A673 (cell line): Measurements from ENCODE around the gene ZNF277. TPM values are rescaled to one million over a fixed set of nuclear protein-coding genes. Genes with fewer than 3 reads are reported as not detected.
"Not testable (repeated sequence)": the region's sequence is repeated elsewhere in the genome, so short reads cannot be mapped to it uniquely, and the experiment has no call there.

Experiments used
- BruUV-seq: library from RNA; stranded (reverse); fragments of 400-500 nt; replicated peaks from 2 replicates; lab custom pipeline; 2021; lab: Mats Ljungman, UMichigan
- CTCF ChIA-PET: fragments of 300-600 bp; sonication (Branson Sonifier 250); formaldehyde crosslinking; loops from one replicate; lab custom pipeline; 2022; ENCODE audit warnings: antibody characterized with exemption; lab: Charles Lee
- POLR2A ChIA-PET: fragments of 300-600 bp; sonication (Branson Sonifier 250); formaldehyde crosslinking; loops from one replicate; lab custom pipeline; 2022; ENCODE audit warnings: antibody characterized with exemption; ENCODE audit not compliant: low non-redundant PET; lab: Charles Lee
- DNase-seq: peaks from one replicate; pipeline ENCODE4 v3.0.0-alpha.2; 2015; ENCODE audit warnings: low spot score
- H3K27ac ChIP-seq: fragments of 200-600 bp; sonication (generic); 2 replicates; pipeline ENCODE4 v1.5.1; 2016; ENCODE audit warnings: mixed run types, low read depth, mild to moderate bottlenecking, mixed read lengths, antibody characterized with exemption, low read length; ENCODE audit not compliant: poor library complexity, severe bottlenecking
- H3K27me3 ChIP-seq: fragments of 200-600 bp; sonication (generic); replicated peaks from 2 replicates; pipeline ENCODE4 v1.6.1; 2017; ENCODE audit warnings: mixed run types, low read depth, mild to moderate bottlenecking, mixed read lengths, antibody characterized with exemption, low read length; ENCODE audit not compliant: insufficient read depth, poor library complexity
- H3K36me3 ChIP-seq: fragments of 200-600 bp; sonication (generic); 2 replicates; pipeline ENCODE4 v1.6.1; 2016; ENCODE audit warnings: mixed run types, mild to moderate bottlenecking, mixed read lengths, antibody characterized with exemption, low read length; ENCODE audit not compliant: insufficient read depth, poor library complexity, severe bottlenecking
- H3K4me1 ChIP-seq: fragments of 200-600 bp; sonication (generic); 2 replicates; pipeline ENCODE4 v1.6.1; 2017; ENCODE audit warnings: mixed run types, mild to moderate bottlenecking, mixed read lengths, antibody characterized with exemption, low read length; ENCODE audit not compliant: insufficient read depth, poor library complexity, severe bottlenecking
- H3K4me3 ChIP-seq: fragments of 200-600 bp; sonication (generic); 2 replicates; pipeline ENCODE4 v1.5.1; 2016; ENCODE audit warnings: low read depth, mixed run types, mild to moderate bottlenecking, mixed read lengths, low read length; ENCODE audit not compliant: poor library complexity, severe bottlenecking
- H3K9me3 ChIP-seq: fragments of 200-600 bp; sonication (generic); 2 replicates; pipeline ENCODE4 v1.6.1; 2016; ENCODE audit warnings: mixed run types, low read depth, mild to moderate bottlenecking, mixed read lengths, antibody characterized with exemption, low read length; ENCODE audit not compliant: poor library complexity, severe bottlenecking
- EZH2 ChIP-seq: fragments of 200-600 bp; sonication (generic); IDR thresholded peaks from 2 replicates; pipeline ENCODE4 v1.6.1; 2017; ENCODE audit warnings: borderline replicate concordance, low read depth, mild to moderate bottlenecking, mixed read lengths, antibody characterized with exemption, low read length; ENCODE audit not compliant: poor library complexity, severe bottlenecking
- intact Hi-C: fragments of 100-400 bp; cut with micrococcal nuclease; formaldehyde crosslinking; loops from one replicate; pipeline ENCODE4 v1.10.0; 2022; ENCODE audit not compliant: unreplicated experiment
- total RNA-seq: library from RNA; stranded (reverse); gene quantifications from 2 replicates; pipeline ENCODE4 v1.2.3, GENCODE V29; 2021
- TF ChIP-seq, protein P1 (sequence below): fragments of 300-800, 200-600 bp; sonication (generic); conservative IDR thresholded peaks from 2 replicates; pipeline ENCODE4 v1.5.1; 2017; ENCODE audit warnings: low read depth, mild to moderate bottlenecking, antibody characterized with exemption, low read length, moderate library complexity, mixed read lengths

Gene ZNF277
- total RNA-seq, 1 experiment from 2014 or later, result 17.7 TPM

- no TSS peak for BruUV-seq
- Histone ChIP-seq H3K36me3 (no peaks in the 10 kb centered on the region), H3K27me3 (no peaks in the 10 kb centered on the region), H3K4me3 (no peak overlapping the region), H3K9me3 (no peaks in the 10 kb centered on the region), H3K27ac (no peak overlapping the region), H3K4me1 (peaks cover 4% of the 10 kb centered on the region)
- TF ChIP-seq, protein P1, sequence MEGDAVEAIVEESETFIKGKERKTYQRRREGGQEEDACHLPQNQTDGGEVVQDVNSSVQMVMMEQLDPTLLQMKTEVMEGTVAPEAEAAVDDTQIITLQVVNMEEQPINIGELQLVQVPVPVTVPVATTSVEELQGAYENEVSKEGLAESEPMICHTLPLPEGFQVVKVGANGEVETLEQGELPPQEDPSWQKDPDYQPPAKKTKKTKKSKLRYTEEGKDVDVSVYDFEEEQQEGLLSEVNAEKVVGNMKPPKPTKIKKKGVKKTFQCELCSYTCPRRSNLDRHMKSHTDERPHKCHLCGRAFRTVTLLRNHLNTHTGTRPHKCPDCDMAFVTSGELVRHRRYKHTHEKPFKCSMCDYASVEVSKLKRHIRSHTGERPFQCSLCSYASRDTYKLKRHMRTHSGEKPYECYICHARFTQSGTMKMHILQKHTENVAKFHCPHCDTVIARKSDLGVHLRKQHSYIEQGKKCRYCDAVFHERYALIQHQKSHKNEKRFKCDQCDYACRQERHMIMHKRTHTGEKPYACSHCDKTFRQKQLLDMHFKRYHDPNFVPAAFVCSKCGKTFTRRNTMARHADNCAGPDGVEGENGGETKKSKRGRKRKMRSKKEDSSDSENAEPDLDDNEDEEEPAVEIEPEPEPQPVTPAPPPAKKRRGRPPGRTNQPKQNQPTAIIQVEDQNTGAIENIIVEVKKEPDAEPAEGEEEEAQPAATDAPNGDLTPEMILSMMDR, result no peak
- no peak for TF ChIP-seq EZH2
- ChIA-PET CTCF (no interaction called here), POLR2A (no interaction called here)
- no peak for DNase-seq
- intact Hi-C loops, result loop anchor here (2.0 kb wide), 1 partner anchor 183 kb away; the partner anchor contains the start of genes DOCK4 and ZNF277
Observed at GRCh38 chr7:112390167-112390566, 183.7 kb downstream of the ZNF277 start.

GRCh38 chr7:112391079-112391821, 184.8 kb downstream of the ZNF277 start:
- CTCF ChIA-PET, H3K27me3 ChIP-seq, H3K27ac ChIP-seq, H3K36me3 ChIP-seq, BruUV-seq, H3K4me1 ChIP-seq, POLR2A ChIA-PET, H3K9me3 ChIP-seq: not testable (repeated sequence)
- peak; percentile 50 for DNase-seq
- H3K4me3 ChIP-seq, result peak overlapping the region; percentile 45
- intact Hi-C loops, result loop anchor here (2.0 kb wide), 1 partner anchor 184 kb away; the partner anchor contains the start of genes DOCK4 and ZNF277

GRCh38 chr7:112391841-112392286, 185.4 kb downstream of the ZNF277 start:
- peak; percentile 62 for DNase-seq
- BruUV-seq, H3K4me1 ChIP-seq, H3K27me3 ChIP-seq, CTCF ChIA-PET, H3K27ac ChIP-seq, H3K36me3 ChIP-seq, H3K9me3 ChIP-seq, POLR2A ChIA-PET: not testable (repeated sequence)
- peak overlapping the region; percentile 45 for H3K4me3 ChIP-seq
- intact Hi-C loops, result loop anchor here (2.0 kb wide), 1 partner anchor 185 kb away; the partner anchor contains the start of genes DOCK4 and ZNF277

Other genes starting within 250 kb of the ZNF277 start
- 21.0 and 28.5 TPM in 2 replicates for gene DOCK4, start 296 bp upstream of the ZNF277 start, total RNA-seq
- 76.9 and 79.9 TPM in 2 replicates for gene IFRD1, start 243.8 kb downstream of the ZNF277 start, total RNA-seq